Upper lobe of right lung (tissue), 1 donor: Measurements from ENCODE around the gene MPRIP. TPM values are rescaled to one million over a fixed set of nuclear protein-coding genes. Genes with fewer than 3 reads are reported as not detected.
A peak's percentile ranks its signal among the peaks of the same experiment; 100 is the strongest.

Experiments
- ATAC-seq: fragments of 200-7000 bp; cut with Tn5 transposase; one replicate; pipeline ENCODE4 v1.9.1; 2020; ENCODE audit warnings: mild to moderate bottlenecking, moderate library complexity
- DNase-seq: peaks from one replicate; pipeline ENCODE4 v3.0.0-alpha.2; 2020
- H3K27ac ChIP-seq: fragments of 200-600 bp; one replicate; pipeline ENCODE4 v1.8.0; 2022
- H3K27me3 ChIP-seq: fragments of 200-600 bp; one replicate; pipeline ENCODE4 v1.8.0; 2022; ENCODE audit warnings: mild to moderate bottlenecking
- H3K36me3 ChIP-seq: fragments of 200-600 bp; one replicate; pipeline ENCODE4 v1.8.0; 2022
- H3K4me1 ChIP-seq: fragments of 200-600 bp; one replicate; pipeline ENCODE4 v1.8.0; 2022
- H3K4me3 ChIP-seq: fragments of 200-600 bp; one replicate; pipeline ENCODE4 v1.8.0; 2022; ENCODE audit warnings: mild to moderate bottlenecking
- H3K9me3 ChIP-seq: fragments of 200-600 bp; one replicate; pipeline ENCODE4 v1.8.0; 2022
- intact Hi-C: fragments of 100-400 bp; cut with DNase I; formaldehyde crosslinking; loops from one replicate; pipeline ENCODE4 v1.11.0; 2022
- total RNA-seq: library from RNA; stranded (reverse); fragmentation: NEBNext Ultra II Directional; extraction: Animal tissue kit (Norgen Biotek cat#: 25700); gene quantifications from one replicate; pipeline ENCODE4 v1.2.1, GENCODE V29; 2021
- TF ChIP-seq, protein P1 (sequence below): fragments of 200-600 bp; IDR thresholded peaks from one replicate; pipeline ENCODE4 v1.8.0; 2022; ENCODE audit warnings: antibody characterized with exemption
- donor health status: DM: no; HTN: yes; CAD: no; lungs with severe emphysema.

The MPRIP gene
- total RNA-seq, 1 donor from 2014 or later: 333 TPM

DNA sequence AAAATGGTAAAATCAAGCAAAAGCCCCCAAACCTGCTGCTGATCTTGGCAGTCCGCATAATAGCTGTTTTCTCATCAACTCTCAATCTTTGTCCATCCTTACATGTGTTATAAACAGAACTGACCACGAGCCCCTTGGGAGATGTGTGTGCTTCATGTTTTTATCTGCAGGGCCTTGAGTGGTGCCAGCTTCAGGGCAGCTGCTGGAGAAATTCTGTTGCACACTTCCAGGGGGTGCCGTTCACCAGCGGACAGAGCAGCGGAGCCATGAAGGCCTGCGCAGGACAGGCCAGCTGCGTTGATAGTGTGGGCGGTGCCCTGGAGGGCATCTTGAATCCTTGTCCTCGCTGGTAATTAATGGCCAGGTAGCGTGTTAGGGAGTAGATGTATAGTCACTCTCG lies 20.1 kb downstream of the MPRIP start:
- ATAC-seq (no peak), DNase-seq (peak; percentile 56)
- Histone ChIP-seq H3K27ac (no peak overlapping the region), H3K9me3 (no peaks in the 10 kb centered on the region), H3K36me3 (peaks cover 8% of the 10 kb centered on the region), H3K27me3 (no peaks in the 10 kb centered on the region), H3K4me3 (no peak overlapping the region), H3K4me1 (peaks cover 38% of the 10 kb centered on the region)
- intact Hi-C loops: no loop called here
- TF ChIP-seq, protein P1, sequence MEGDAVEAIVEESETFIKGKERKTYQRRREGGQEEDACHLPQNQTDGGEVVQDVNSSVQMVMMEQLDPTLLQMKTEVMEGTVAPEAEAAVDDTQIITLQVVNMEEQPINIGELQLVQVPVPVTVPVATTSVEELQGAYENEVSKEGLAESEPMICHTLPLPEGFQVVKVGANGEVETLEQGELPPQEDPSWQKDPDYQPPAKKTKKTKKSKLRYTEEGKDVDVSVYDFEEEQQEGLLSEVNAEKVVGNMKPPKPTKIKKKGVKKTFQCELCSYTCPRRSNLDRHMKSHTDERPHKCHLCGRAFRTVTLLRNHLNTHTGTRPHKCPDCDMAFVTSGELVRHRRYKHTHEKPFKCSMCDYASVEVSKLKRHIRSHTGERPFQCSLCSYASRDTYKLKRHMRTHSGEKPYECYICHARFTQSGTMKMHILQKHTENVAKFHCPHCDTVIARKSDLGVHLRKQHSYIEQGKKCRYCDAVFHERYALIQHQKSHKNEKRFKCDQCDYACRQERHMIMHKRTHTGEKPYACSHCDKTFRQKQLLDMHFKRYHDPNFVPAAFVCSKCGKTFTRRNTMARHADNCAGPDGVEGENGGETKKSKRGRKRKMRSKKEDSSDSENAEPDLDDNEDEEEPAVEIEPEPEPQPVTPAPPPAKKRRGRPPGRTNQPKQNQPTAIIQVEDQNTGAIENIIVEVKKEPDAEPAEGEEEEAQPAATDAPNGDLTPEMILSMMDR: no peak

DNA sequence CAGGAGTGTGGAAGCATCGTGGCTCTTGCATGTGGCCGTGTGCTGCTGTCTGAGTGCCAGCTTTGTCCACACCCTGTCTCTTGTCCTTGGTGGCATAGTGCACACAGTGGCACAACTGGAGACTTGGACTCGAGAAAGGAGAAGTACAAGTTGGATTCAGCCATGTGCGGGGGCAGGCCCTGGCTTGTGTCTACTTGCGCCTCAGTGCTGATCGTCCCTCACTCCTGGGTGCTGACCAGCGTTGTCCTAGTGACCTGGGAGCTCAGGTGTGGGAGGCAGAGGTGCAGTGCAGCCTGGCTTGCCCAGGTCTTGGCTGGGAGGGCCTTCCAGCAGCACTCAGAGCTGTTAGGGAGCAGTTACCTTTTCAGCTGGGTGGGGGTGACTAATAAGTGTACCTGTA lies 20.6 kb downstream of the MPRIP start:
- H3K36me3 ChIP-seq: peaks cover 3% of the 10 kb centered on the region
- no peak overlapping the region for H3K27ac ChIP-seq
- TF ChIP-seq, protein P1: no peak
- no peaks in the 10 kb centered on the region for H3K27me3 ChIP-seq
- intact Hi-C loops: no loop called here
- DNase-seq (peak; percentile 80), ATAC-seq (peak; percentile 83)
- no peaks in the 10 kb centered on the region for H3K9me3 ChIP-seq
- H3K4me1 ChIP-seq: peaks cover 37% of the 10 kb centered on the region
- H3K4me3 ChIP-seq: no peak overlapping the region

DNA sequence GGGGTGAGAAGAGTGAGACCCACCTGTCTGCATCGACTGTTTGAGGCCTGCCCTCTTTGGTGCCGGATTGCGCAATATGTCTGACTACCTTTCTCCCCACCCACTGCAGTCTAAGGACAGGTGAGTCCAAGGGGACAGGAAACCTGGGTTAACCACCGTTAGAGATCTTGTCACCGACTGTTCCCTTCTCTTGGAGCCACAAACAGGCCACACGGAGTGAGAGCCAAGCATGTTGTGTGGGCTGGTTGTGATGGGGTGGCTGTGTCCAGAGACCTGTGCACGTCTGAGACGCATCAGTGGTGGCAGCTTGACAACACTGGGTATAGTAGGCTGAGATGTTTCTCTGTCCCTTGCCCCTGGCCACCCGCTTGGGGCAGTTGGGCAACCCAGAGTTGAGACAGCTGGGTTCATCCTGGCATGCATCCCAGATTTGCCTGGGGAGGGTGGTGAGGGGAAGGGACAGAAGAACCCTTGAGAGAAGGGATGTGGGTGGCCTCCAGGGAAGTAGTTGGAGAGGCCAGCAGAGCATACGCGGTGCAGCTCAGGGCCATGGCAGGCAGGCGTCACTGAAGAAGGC lies 21.4 kb downstream of the MPRIP start:
- Histone ChIP-seq H3K36me3 (no peaks in the 10 kb centered on the region), H3K27ac (no peak overlapping the region), H3K9me3 (no peaks in the 10 kb centered on the region), H3K4me1 (peaks cover 37% of the 10 kb centered on the region), H3K4me3 (no peak overlapping the region), H3K27me3 (no peaks in the 10 kb centered on the region)
- intact Hi-C loops: no loop called here
- DNase-seq (peak; percentile 88), ATAC-seq (peak; percentile 84)
- TF ChIP-seq, protein P1: no peak

DNA sequence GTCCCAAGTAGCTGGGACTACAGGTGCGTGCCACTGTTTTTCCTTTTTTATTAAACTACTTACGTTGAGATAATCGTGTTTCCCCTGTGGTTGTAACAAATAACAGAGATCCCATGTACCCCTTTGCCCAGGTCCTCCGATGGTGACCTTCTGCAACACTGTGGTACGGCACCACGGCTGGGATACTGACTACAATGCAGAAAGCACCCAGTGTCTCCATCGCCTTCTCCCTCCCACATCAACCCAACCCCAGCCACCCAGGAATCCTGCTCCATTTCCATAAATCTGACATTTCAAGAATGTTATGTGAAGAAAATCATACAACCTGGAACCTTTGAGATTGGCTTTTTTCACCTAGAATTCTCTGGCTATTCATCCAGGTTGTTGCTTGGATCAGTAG lies 22.1 kb downstream of the MPRIP start:
- Histone ChIP-seq H3K27me3 (no peaks in the 10 kb centered on the region), H3K27ac (no peak overlapping the region), H3K4me3 (no peak overlapping the region), H3K4me1 (peaks cover 37% of the 10 kb centered on the region), H3K36me3 (no peaks in the 10 kb centered on the region), H3K9me3 (no peaks in the 10 kb centered on the region)
- ATAC-seq (no peak), DNase-seq (no peak)
- TF ChIP-seq, protein P1: no peak
- intact Hi-C loops: no loop called here

DNA sequence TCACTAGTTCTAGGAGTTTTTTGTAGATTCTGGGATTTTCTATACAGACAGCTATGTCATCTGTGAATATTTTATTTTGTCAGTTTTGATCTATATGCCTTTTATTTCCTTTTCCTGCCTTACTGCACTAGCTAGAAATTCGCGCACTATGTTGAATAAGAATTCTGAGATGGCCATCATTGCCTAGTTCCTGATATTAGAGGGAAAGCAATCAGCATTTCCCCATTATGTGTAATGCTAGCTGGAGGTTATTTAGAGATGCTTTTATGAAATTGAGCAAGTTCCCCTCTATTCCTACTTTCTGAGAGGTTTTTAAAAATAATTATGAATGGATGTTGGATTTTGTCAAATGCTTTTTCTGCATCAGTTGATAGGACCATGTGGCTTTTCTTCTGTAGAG lies 23.8 kb downstream of the MPRIP start:
- Histone ChIP-seq H3K36me3 (no peaks in the 10 kb centered on the region), H3K27me3 (no peaks in the 10 kb centered on the region), H3K4me3 (no peak overlapping the region), H3K4me1 (peaks cover 42% of the 10 kb centered on the region), H3K27ac (no peak overlapping the region), H3K9me3 (no peaks in the 10 kb centered on the region)
- ATAC-seq (no peak), DNase-seq (no peak)
- intact Hi-C loops: no loop called here
- TF ChIP-seq, protein P1: no peak

DNA sequence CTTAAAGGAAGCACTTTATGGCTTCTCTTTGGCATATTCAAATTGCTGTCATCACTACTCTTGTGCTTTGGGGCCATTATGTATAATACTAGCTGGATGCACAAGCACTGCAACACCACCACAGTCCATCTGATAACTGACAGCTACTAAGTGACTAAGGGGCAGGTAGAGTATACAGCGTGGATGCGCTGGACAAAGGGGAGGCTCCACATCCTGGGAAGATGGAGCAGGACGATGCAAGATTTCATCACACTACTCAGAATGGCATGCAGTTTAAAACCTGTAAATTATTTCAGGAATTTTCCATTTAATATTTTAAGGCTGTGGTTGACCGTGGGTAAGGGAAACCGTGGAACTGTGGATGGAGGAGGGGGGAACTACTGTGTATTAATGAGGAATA lies 25.0 kb downstream of the MPRIP start:
- DNase-seq (peak; percentile 11), ATAC-seq (no peak)
- peaks cover 6% of the 10 kb centered on the region for H3K36me3 ChIP-seq
- H3K4me3 ChIP-seq: no peak overlapping the region
- intact Hi-C loops: no loop called here
- no peak overlapping the region for H3K27ac ChIP-seq
- H3K9me3 ChIP-seq: no peaks in the 10 kb centered on the region
- TF ChIP-seq, protein P1: no peak
- H3K27me3 ChIP-seq: no peaks in the 10 kb centered on the region
- peaks cover 35% of the 10 kb centered on the region for H3K4me1 ChIP-seq
